Jurkat, Clone E6-1 (cell line): ENCODE data around the gene SPTBN2.
"Not testable (repeated sequence)": the region's sequence is repeated elsewhere in the genome, so short reads cannot be mapped to it uniquely, and the experiment has no call there.

Experiments
- DNase-seq: peaks from one replicate; pipeline ENCODE4 v3.0.0-alpha.2; 2011; ENCODE audit warnings: low read depth, low spot score
- H3K4me3 ChIP-seq: 2 replicates; pipeline ENCODE4 v1.5.1; 2011; ENCODE audit warnings: mild to moderate bottlenecking, low read length, control low read depth, moderate library complexity

SPTBN2 gene

DNA sequence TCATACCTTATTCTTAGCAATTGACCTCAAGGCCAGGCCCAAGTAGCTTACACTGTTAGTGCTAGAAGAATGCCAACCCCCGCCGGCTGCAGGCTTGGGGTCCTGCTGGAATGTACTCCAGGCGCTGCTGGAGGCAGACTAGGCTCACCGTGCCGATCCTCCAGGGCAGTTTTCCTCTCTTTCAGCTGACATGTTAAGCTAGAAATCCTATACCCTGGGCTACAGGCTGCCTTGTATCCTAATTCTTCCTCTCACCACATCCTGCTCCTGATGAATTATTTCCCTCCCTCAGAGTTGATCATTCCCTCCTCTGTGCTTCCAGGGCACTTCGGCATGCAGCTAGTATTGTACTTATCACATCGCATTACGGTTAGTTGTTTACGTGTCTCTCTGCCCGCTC is 3.4 kb downstream of the SPTBN2 start:
- no peak for DNase-seq
- no peak overlapping the region for H3K4me3 ChIP-seq

- no peak for DNase-seq
Measured at GRCh38 chr11:66725114-66725513, 3.9 kb downstream of the SPTBN2 start.

DNA sequence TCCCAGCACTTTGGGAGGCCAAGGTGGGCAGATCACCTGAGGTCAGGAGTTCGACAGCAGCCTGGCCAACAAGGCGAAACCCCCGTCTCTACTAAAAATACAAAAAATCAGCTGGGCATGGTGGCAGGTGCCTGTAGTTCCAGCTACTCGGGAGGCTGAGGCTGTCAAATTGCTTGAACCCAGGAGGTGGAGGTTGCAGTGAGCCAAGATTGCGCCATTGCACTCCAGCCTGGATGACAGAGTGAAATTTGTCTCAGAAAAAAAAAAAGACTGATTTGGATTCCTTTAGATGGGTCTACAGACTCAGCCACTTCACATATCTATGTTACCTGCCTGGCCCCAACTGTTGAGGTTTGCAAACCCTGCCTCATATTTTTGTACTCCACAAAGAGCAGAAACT is 4.8 kb downstream of the SPTBN2 start:
- DNase-seq, H3K4me3 ChIP-seq: not testable (repeated sequence)

More at GRCh38 chr11:66725114-66725513, 3.9 kb downstream of the SPTBN2 start:
- H3K4me3 ChIP-seq: no peak overlapping the region

DNA sequence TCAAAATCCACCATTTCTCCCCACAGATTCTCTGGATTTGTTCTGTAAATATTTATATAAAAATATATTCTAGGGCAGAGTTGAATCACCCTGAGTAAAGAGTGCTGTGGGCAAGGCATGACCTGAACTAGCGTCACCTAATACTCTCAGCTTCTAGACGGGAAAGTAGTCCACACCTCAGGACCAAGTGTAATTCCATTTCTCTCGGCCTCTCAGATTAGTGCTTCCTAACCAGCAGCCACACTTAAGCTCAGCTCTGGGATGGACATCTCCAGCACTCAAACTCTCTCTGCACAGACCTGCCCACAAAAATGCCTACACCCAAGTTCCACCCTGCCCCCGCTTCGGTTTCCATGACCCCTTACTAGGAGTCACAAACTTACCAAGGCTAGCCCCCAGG is 5.3 kb downstream of the SPTBN2 start:
- no peak for DNase-seq
- no peak overlapping the region for H3K4me3 ChIP-seq

DNA sequence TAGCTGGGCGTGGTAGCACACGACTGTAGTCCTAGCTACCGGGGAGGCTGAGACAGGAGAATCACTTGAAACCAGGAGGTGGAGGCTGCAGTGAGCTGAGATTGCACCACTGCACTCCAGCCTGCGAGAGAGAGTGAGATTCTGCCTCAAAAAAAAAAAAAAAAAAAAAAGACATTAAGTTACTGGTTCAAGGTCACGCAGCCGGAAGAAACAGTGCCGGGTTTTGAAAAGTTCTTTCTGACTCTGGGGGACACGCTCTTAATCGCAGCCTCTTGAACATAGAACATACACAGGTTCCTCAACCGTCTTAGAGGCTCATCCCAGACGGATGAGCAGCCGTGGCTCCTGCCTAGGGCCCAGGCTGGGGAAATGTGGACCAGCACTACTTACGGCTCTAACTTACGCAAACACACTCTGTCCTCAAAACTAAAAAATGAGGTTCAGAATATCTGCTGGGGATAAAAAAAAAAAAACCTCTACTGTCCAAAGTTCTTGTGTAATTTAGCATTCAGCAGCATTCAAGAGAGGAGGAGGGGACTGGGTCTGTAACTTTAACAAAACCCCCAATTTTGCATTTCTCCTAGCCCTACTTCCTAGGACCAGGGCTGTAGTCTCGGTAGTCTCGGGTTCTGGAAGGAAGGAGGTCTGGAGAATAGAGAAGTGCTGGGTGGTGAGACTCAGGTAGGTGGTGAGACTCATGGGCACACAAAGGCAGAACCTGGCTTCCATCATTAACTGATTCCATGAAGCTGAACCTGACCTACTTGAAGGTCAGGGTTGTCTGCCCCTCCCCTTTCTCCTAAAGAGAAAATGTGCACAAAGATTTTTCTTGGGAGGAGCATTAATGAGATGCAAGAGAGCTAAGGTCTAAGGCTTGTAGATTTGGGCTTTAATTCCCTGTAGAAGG is 6.0 kb downstream of the SPTBN2 start:
- no peak for DNase-seq
- no peak overlapping the region for H3K4me3 ChIP-seq

- DNase-seq: peak; percentile 62
- H3K4me3 ChIP-seq: no peak overlapping the region
Measured at GRCh38 chr11:66721939-66722338, 7.1 kb downstream of the SPTBN2 start.

- DNase-seq: no peak
- H3K4me3 ChIP-seq: peak overlapping the region; percentile 71
Measured at GRCh38 chr11:66720899-66721470, 8.0 kb downstream of the SPTBN2 start.

GRCh38 chr11:66720223-66720898 is 8.7 kb downstream of the SPTBN2 start:
- DNase-seq: peak; percentile 91
- peak overlapping the region; percentile 71 for H3K4me3 ChIP-seq

- no peak overlapping the region for H3K4me3 ChIP-seq
Measured at GRCh38 chr11:66719111-66719872, 9.7 kb downstream of the SPTBN2 start.

DNA sequence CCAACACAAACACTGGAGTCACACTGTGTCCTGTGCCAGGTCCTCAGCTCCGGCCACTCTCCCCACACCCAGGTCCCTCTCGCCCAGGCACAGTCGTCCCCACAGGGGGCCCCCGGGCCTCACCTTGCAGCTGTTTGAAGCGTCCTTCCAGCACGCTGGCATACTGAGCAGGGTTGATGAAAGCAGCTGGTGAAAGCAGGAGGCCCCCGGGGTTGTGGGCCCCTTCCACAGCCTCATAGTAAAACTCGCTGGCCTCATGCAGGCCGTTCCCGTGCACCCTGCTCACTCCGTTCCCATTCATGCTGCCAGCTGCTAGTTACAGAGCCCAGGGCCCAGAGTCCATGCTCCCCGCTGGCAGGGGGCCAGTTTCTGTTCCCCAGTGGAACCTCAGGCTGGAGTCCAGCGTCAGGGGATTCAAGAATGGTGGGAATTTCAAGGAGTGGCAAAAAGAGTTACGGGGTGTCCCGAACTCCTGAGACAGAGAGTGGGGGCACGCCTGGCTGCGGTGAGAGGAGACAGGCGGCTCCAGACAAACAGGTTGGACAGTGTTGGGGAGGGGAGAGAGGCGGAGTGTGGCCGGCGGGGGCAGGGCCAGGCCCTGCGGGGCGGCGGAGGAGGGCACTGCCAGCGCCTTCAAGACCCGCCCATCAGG is 10.6 kb downstream of the SPTBN2 start:
- DNase-seq: no peak
- H3K4me3 ChIP-seq: no peak overlapping the region

More at GRCh38 chr11:66719111-66719872, 9.7 kb downstream of the SPTBN2 start:
- no peak for DNase-seq

GRCh38 chr11:66717925-66718319 is 11.1 kb downstream of the SPTBN2 start:
- no peak overlapping the region for H3K4me3 ChIP-seq

GRCh38 chr11:66716996-66717395 is 12.0 kb downstream of the SPTBN2 start:
- DNase-seq: no peak
- no peak overlapping the region for H3K4me3 ChIP-seq

More at GRCh38 chr11:66717925-66718319, 11.1 kb downstream of the SPTBN2 start:
- DNase-seq: no peak

DNA sequence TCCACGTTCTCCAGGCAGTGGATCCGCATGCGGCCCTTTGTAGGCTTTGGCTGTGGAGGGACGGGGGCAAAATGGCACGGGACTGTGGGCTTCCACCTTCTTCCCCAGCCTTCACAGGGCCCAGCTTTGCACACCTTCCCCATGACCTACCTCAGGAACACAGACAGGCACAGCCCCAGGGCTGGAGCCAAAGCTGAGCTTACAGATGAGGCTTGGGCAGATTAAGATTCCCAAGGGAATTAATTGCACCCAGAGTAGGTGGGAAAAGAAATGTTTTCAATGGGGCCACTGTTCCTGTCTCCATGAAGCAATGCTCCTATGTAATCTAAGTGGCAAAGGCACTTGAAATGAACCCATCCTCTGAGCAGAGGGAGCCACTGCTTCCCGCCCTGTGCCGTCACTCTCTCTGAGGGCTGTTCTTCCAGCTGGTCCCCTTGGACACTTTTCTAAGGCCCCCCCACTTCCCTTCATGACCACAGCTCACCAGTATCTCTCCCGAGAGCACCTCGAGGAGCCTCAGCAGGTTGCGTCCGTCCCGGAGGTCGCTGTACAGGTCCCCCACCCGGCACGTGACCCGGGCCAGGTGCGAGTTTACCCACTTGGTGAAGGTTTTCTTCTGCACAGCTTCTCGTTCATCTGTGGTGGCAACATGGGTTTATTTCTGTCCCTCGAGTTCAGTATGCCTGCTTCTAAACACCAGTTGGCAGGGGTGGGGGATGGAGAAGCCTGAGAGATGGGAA is 13.5 kb downstream of the SPTBN2 start:
- DNase-seq: no peak
- no peak overlapping the region for H3K4me3 ChIP-seq

GRCh38 chr11:66713746-66714480 is 15.1 kb downstream of the SPTBN2 start:
- no peak for DNase-seq
- no peak overlapping the region for H3K4me3 ChIP-seq

DNA sequence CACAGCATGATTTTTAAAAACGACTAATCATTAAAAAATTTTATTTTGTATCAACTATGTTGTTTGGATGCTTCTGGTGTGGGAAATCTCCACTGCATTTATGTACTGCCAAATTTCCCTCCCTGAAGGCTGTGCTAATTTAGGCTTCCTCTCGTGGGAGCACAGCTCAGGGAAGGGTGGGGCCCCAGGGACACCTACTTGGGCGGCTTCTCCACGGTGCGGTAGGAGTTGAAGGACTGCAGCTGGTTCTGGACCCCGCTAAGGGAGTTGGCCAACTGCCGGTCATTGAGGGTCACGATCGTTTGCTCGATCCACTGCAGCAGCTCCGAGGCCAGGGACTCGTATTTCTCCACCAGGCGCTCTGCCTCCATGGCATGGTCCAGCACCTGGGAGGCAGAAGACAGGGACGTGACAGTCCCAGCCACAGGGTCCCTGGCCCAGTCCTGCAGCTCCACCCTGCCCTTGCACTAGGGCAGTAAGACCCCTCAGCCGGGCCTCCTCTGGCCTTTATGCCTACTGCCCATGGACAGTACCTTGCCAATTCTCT is 18.6 kb downstream of the SPTBN2 start:
- no peak for DNase-seq
- H3K4me3 ChIP-seq: no peak overlapping the region

- H3K4me3 ChIP-seq: no peak overlapping the region
- no peak for DNase-seq
Measured at GRCh38 chr11:66708701-66709100, 20.3 kb downstream of the SPTBN2 start.

GRCh38 chr11:66708094-66708493 is 20.9 kb downstream of the SPTBN2 start:
- H3K4me3 ChIP-seq: no peak overlapping the region
- DNase-seq: no peak
